Activated CD8-positive, alpha-beta memory T cell treated with anti-CD3 and anti-CD28 coated beads, Interleukin-2, amount 50 U/mL, for 1 hour (primary cell): Measurements from ENCODE around the gene VWA7.
"Not testable (repeated sequence)": the region's sequence is repeated elsewhere in the genome, so short reads cannot be mapped to it uniquely, and the experiment has no call there.

Experiments used
- DNase-seq: peaks from one replicate; pipeline ENCODE4 v3.0.0-alpha.2; 2020; ENCODE audit errors: extremely low read depth

Gene VWA7

DNA sequence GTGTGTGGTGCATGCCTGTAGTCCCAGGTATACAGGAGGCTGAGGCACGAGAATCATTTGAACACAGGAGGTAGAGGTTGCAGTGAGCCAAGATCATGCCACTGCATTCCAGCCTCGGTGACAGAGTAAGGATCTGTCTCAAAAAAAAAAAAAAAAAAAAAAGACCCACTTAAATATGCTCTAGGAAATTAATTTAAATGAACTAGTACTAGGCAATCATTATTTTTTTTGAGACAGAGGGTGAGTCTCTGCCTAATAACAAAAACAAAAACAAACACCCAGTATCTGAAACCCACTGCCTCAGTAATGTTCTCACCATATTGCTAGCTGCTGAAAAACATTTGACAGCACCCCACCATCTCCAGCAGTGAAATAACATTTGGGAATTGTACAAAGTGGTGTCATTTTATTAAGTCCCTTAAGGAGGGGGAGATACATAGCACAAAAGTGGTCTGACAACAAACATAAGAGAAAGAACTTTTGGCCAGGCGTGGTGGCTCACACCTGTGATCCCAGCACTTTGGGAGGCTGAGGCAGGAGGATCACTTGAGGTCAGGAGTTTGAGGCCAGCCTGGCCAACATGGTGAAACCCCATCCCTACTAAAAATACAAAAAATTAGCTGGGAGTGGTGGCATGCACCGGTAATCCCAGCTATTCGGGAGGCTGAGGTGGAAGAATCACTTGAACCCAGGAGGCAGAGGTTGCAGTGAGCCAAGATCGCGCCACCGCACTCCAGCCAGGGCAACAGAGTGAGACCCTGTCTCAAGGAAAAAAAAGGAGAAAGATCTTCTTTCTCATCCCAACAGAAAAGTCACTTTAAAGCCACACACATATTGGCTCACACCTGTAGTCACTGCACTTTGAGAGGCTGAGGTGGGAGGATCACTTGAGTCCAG lies 24.2 kb upstream of the VWA7 start:
- DNase-seq = not testable (repeated sequence)

DNA sequence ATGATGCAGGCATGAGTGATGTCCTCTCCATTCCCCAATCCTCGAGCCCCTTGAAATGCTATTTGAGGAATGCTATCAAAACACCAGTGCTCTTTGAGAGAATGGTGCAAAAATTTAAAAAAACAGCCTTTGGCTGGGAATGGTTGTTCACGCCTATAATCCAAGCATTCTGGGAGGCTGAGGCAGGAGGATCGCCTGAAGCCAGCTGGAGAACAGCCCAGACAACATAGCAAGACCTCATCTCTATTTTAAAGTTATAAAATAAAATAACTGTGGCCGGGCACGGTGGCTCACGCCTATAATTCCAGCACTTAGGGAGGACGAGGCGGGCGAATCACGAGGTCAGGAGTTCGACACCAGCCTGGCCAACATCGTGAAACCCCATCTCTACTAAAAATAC lies 22.7 kb upstream of the VWA7 start:
- no peak for DNase-seq

DNA sequence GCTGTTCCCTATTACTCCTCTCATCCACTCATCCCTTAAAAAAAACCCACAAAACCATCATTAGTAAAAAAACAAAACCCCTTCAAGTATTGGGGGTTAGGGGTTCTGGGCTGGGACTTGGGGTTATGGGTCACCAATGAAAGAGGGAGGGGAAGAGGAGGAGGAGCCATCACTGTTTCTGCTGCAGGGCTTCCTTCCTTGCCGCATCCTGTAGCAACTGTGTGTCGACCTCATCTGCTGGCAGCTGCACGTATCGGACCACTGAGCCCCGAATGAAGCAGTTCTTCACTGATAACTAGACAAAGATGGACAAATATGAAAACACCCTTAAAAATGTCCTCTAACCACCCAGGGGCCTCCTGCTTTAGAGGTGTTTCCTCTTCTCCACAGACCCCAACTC lies 20.5 kb upstream of the VWA7 start:
- DNase-seq = no peak

DNA sequence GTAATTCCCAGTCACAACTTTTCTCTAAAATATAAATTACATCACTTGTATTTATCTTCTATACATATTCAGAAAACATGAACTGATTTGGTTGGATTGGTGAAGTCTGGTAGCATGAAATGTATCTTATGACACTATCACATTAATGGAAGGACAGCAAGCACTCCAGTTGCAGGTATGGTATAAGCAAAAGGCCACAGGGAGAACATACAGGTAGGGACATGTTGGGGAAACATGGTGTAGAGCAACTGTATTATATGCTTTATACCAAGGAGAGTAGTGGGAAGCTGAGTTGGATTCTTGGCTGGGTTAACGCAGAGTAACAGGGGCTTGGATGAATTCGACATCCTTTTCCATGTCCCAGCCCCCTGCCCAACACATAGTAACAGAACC lies 19.9 kb upstream of the VWA7 start:
- DNase-seq = no peak

DNA sequence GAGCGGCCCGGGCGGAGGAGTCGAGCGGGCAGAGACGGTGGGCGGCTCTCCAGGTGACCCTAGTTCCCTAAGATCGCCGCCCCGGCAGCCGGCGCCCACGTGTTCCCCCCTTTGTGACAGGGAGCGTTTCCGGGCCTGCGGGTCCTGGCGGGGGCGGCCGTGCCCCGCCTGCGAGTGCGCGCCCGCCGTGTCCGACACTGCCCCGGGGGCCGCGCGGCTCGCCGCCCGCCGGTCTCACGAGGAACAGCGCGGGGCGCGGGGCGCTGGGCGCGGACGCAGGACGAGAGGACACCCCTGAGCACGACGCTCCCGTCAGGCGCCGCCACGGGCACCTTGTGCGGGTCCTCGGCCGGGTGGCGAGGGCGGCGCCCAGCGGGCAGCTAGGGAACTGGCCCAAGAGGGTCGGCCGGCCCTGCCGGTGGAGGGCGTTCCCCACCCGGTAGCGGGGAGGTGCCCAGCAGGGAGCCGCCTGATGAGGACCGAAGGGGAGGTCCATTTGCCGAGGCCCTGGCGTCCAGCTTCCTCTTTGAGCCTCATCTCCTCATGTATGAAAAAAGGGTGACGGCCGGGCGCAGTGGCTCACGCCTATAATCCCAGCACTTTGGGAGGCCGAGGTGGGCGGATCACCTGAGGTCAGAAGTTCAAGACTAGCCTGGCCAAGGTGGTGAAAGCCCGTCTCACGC lies 18.6 kb upstream of the VWA7 start, which contains the start of gene VARS1:
Gene VARS1, minus strand, starts transcription at position 137 of the 683 bp plus-strand sequence. CDS start 535 bp downstream, outside the sequence.
- peak; percentile 46 for DNase-seq

DNA sequence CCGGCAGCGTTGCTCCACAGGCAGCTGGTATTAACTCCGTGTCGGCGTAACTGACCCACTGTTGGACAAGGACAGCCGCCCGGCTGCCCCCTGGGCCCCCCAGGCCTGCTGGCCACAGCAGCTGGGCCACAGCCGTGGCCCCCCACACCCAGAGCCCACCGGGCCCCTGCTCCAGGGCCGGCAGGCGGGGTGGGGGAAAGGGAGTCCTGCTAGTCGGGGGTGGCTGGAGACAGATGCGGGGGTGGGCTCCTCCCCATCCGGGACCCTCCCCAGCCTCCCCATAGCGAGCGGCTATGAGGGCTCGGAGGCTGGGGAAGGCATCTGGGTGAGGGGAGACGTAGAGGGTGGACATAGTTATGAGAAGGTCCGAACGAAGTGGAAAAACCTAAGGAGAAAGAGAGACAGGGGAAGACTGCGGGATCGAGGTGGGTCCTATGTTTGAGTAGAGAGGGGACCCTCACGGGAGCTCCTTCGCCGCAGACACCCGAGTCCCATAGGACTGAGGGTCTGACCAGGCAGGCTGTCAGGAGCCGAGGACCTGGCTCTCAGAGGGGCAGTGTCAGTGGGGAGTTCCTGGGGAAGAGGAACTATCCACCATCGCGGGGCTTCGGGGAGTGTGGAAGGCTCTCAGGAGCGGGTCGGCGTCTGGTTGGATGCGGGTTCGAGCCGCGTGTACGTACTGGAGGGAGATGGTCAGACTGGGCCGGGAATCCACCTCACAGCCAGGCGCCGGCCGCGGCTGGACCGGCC lies 17.9 kb upstream of the VWA7 start:
- no peak for DNase-seq

DNA sequence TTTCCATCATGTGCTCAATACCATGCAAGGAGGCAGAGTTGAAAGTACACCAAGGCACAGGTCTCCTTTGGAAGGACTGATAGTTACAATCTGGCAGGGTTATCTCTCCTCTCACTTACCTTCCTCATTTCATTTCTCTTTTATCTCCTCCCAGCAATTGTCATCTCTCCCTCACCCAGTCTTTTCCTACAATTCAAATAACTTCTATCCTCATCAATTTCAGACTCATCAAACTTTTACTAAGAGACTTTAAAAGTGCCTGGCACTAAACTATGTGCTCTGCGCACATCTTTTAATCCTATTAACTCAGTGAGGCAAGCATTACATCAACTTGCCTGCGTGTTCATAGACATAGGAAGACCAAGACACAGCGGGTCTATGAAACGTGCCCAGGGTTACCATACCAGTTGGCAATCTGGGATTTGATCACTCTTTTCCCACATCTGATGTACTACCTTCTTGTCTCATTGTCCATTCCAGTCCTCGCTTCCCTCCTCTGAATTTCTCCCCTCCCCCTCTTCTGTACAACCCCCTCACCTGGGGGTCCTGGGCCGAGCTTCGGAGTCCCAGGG lies 17.3 kb upstream of the VWA7 start:
- no peak for DNase-seq

DNA sequence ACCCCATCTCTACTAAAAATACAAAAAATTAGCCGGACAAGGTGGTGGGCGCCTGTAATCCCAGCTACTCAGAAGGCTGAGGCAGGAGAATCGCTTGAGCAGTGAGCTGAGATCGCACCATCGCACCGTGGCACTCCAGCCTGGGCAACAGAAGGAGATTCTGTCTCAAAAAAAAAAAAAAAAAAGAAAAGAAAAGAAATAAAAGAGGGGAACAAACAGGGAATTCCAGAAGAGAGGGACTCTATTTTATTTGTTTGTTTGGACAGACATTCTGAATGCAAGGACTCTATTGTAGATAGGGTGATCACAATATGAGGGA lies 16.8 kb upstream of the VWA7 start:
- not testable (repeated sequence) for DNase-seq

DNA sequence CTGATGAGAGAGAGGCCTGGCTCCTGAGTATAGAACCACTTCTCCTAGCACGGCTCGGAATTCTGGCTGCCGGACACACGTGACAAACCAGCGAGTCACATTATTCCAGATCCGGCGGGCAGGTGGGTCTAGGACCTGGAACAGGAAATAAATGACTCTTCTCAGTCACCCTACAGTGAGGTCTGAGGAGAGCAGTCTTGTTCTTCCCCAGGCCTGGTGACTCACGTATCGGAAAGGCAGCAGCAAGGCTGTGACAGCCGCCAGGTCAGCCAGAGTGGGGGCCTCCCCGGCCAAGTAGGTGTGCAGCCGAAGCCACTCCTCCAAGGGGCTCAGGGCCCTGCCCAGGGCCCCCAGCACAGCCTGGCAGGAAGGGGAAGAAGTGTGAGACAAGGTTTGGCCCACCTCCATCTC lies 15.6 kb upstream of the VWA7 start:
- no peak for DNase-seq

DNA sequence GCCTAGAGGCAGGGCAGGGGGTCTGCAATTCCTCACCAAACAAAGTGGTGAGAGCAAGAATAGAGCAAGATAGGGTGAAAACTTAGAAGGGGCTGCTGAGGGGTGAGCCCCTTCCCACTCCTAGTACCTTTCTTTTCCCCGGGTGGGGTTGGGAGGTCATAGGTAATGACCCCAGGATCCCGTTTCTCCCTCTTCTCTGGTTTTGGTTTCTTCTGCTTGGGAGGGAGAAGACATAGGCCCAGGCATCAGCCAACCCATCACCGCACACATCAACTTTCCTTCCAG lies 14.9 kb upstream of the VWA7 start:
- no peak for DNase-seq

DNA sequence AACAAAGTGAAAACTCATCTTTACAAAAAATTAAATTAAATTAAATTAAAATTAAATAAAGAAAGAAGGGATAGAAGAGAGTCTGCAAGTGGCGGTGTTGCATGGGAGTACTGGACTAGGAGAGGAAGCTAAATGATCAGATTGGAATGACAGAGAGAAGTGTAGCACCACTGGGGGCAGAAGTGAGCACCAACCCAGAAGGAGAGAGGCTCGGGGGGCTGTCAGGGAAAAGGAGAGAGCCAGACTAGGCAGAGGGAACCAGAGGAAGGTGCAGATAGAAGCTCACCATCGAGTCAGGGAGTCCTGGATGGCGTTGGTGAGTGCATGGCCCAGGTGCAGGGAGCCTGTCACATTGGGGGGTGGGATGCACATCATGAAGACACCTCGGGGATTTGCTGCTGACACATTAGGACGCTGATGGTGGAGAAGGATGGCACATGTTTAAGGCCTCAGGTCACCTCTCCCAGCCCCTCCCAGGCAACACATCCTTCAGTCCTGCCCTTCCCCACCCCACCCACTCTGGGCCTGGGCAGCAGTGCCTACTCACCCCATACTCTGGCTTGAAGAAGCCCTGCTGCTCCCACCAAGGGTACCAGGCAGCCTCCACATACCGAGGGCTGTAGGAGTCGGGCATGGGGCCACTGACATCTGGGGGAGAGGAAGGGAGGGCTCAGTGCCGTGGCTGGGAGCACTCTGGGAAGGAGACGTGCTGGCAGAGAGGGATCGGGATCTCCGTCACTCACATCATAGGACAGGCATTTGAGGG lies 14.4 kb upstream of the VWA7 start:
- no peak for DNase-seq

DNA sequence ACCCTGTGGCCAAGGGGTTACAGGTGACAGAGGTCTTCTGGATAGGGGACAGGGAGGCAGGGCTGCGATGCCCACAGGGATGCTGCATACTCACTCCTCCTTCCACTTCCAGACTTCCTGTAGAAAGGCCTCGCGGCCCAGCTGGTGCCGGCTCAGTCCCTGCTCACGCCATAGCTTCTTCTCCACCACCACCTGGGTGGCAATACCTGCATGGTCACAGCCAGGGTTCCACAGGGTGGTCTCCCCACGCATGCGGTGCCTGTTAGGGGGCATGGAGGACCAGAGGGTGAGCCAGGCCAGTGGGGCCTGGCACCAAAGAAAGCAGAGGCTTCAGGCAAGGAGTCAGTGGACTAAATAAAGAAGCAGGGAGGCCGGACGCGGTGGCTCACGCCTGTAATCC lies 8.3 kb upstream of the VWA7 start:
- no peak for DNase-seq

DNA sequence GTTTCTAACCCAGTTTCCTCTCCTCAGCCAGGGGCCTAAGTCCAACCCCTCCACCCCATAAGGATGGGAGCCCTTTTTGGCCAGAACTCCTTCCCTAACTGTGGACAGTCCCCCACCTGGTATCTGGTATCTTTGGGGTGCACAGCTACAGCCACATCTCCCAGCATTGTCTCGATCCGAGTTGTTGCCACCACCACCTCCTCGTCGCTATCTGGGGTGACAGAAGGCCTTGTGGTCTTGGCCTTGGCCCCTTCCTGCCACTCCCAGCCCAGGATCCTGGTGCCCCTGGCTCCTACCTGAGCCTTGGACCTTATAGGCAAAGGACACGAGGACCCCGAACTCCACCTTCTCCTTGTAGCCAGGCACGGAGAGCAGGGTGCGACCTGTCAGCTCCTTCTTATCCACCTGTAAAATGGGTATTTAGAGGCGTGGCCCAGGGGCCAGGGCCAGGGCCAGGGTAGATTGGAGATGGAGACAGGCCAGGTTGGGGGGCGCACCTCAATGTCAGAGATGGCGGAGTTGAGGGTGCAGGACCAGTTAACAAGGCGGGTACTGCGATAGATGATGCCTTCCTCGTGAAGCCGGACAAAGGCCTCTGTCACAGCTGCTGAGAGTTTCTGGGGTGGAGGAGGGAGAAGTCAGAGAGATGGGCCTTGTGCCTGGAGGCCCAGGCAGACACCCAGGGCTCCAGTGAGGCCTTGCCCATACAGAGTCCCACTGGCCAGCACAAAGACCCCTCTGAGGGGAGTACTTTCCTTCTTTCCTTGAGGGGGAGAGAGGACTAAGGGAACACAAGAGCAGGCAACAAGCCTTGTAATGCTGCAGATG lies 7.2 kb upstream of the VWA7 start:
- DNase-seq = no peak

DNA sequence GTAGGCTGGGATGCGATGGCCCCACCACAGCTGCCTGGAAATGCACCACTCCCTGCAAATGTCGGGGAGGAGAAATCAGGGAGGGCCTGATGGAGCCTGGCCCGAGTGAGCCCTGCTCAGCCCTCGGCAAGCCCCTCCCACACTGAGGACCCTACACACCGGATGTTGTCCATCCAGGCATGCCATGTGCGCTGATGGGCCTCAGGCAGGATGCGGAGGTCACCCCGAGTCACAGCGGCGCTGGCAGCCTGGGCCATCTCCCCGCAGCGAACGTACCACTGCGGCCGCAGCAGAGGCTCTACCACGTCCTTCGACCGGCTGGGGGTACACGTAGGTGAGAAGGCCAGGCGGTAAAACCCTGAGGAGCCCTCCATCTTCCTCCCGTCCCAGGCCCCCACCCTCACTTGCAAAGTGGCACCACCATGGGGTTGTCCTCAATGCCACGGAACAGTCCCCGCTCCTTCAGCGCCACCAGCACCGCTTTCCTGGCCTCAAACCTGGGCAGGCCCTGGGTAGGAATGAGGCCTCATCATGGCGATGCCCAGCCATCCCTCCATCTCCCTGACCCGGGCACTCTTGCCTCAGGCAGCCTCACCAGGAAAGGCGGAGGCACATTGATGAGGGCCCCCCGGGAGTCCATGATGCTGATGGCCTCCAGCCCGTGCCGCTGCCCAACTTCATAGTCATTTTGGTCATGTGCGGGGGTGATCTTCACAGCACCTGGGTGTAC lies 5.2 kb upstream of the VWA7 start:
- no peak for DNase-seq

DNA sequence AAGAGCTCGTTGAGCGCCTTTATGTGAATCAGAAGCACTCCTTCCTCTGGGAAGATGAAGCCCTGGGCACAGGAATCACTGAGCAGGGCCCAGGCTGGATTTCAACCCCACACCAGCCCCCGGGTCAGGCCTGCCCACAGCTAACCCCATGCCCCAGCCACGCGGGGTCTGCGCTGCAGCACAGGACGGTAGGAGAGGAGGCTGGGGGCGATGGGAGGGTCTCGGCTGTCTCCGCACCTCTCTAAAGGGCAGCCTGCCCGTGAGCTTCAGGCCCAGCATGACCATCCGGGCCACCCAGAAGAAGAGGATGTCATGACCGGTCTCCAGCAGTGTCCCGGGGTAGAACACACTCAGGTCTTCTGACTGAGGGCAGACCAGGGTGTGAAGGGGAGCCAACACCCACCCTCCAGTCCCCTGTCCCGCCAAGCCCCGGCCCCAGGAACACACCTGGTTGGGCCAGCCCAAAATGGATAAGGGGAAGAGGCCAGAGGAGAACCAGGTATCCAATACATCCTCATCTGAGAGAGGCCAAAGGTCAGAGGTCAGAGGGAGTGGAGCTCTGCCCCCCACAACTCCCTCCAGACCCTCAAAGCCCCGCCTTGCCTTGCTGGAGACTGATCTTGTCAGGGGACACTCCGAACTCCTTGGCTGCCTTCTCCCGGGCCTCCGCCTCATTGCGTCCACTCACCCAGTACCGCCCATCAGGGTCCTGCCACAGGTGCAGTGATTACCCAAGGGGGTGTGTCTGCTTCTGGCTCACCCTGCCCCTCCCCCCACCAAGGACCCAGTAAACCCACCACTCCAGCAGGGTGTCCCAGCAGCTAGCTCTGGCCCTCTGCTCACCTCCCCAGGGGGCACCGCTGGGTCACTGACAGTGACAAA lies 4.4 kb upstream of the VWA7 start:
- DNase-seq = no peak

DNA sequence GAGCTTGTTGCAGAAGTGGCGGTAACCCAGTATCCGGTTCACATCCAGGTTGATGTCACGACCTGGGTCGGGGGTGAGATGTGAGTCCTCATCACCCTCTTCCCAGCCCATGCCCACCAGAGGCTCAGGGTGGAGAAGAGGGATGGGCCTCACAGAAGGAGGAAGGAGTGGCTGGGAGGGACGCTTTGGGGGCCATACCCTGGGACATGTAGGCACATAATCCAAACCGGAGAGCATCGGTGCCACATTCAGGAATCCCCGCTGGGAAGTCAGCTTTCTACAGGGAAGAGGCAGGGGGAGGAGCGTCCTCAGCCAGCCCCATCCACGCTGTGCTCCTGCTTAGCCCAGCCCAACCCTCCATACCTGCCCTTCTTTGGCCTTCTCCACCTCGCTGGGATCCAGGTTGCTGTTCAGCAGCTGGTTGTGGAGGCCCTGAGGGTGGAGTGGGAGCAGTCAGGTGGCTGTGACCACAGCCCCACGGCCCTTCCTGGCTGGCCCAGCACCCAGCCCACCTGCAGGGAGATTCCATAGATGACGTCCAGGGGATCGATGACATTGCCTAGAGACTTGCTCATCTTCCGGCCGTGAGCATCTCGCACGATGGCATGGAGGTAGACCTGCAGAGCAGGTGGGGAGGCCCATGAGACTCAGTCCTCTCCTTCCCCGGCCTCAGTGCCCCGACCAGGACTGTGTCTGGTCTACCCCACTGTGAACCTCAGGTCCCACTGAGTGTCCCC lies 3.5 kb upstream of the VWA7 start:
- DNase-seq = no peak

DNA sequence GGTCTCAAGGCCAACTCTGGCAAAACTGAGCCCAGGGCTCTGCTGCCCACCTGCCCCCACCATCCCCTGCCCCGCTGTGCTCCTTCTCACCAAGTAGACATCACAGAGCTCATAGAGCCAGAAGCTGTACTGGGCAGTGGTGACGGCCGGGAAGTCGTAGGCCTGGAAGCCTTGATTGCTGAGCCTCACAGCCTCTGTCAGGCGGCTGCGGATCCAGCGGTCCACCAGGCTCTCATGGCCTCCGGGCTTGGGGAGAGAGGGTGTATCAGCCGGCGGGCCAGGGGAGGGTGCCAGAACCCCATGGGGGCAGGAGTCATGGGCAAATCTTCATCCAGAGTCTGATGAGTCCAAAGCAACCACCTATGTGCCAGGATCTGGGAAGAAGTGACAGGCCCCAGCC lies 2.8 kb upstream of the VWA7 start:
- DNase-seq = no peak
